Measurements from ENCODE around the gene SEC31B. TPM values are rescaled to one million over a fixed set of nuclear protein-coding genes. Genes with fewer than 3 reads are reported as not detected.

Gene SEC31B
- total RNA-seq, 5 donors from 2014 or later (not counting 1 experiment from before 2014, with no cell fraction given): 47.6 to 80.6 (median 50.2) TPM

GRCh38 chr10:100551196-100551595, 31.5 kb upstream of the SEC31B start:
- Histone ChIP-seq H3K36me3 (ENCODE audit: control insufficient read depth in 2 of 2, extremely low read depth in 1 of 2, insufficient read depth in 1 of 2, low read length in 1 of 2) (peaks cover 24 to 61% of the 10 kb centered on the region in 2 donors), H3K9me3 (no peaks in the 10 kb centered on the region), H3K27ac (ENCODE audit: low read length) (no peak overlapping the region), H3K4me1 (ENCODE audit: control insufficient read depth in 1 of 2, extremely low read depth in 1 of 2, insufficient read depth in 2 of 2, low read length in 2 of 2) (no peaks in the 10 kb centered on the region), H3K27me3 (replicated peaks in 1 of 2; ENCODE audit: control insufficient read depth in 2 of 2, extremely low read depth in 1 of 2, insufficient read depth in 2 of 2, low read length in 1 of 2) (no peaks in the 10 kb centered on the region), H3K4me3 (ENCODE audit: control insufficient read depth in 1 of 2, extremely low read depth in 1 of 2, low read length in 1 of 2) (no peak overlapping the region)
- DNase-seq (no peak), ATAC-seq (replicated peaks in 1 of 4) (no peak)
- no peak overlapping the region for H3K27ac Mint-ChIP-seq
- no peaks in the 10 kb centered on the region for H3K27me3 Mint-ChIP-seq
- POLR2A ChIA-PET: no interaction called here
- 93% methylated on average over 2 of the region's 4 CpGs for WGBS (ENCODE audit: insufficient coverage)
- no peaks in the 10 kb centered on the region for H3K9me3 Mint-ChIP-seq
- H3K4me3 Mint-ChIP-seq: no peak overlapping the region
- H3K36me3 Mint-ChIP-seq: peaks cover 49% of the 10 kb centered on the region
- peaks cover 0 to 5% (median 0%) of the 10 kb centered on the region in 3 donors for H3K4me1 Mint-ChIP-seq
- CTCF ChIA-PET: no interaction called here

- Mint-ChIP-seq H3K9me3 (no peaks in the 10 kb centered on the region), H3K27ac (no peak overlapping the region), H3K4me3 (no peak overlapping the region), H3K36me3 (peaks cover 65% of the 10 kb centered on the region), H3K27me3 (no peaks in the 10 kb centered on the region), H3K4me1 (peaks cover 3 to 6% (median 6%) of the 10 kb centered on the region in 3 donors)
- H3K4me3 ChIP-seq (ENCODE audit: control insufficient read depth in 1 of 2, extremely low read depth in 1 of 2, low read length in 1 of 2): no peak overlapping the region
- 86% methylated on average over 1 of the region's 5 CpGs for WGBS (ENCODE audit: insufficient coverage)
- H3K9me3 ChIP-seq: no peaks in the 10 kb centered on the region
- ChIA-PET CTCF (interaction anchor here in 1 of 2 donors (0.6 to 1.4 kb wide), 2 partner anchors 9 to 26 kb away, joined by 4 to 6 read pairs; partner anchors contain the start of gene HIF1AN), POLR2A (interaction anchor here (0.5 to 0.6 kb wide), 4 partner anchors 17 to 830 kb away, joined by 3 to 4 read pairs (median 3); no protein-coding TSS in a partner anchor)
- H3K27me3 ChIP-seq (replicated peaks in 1 of 2; ENCODE audit: control insufficient read depth in 2 of 2, extremely low read depth in 1 of 2, insufficient read depth in 2 of 2, low read length in 1 of 2): no peaks in the 10 kb centered on the region
- H3K4me1 ChIP-seq (ENCODE audit: control insufficient read depth in 1 of 2, extremely low read depth in 1 of 2, insufficient read depth in 2 of 2, low read length in 2 of 2): no peaks in the 10 kb centered on the region
- H3K36me3 ChIP-seq (ENCODE audit: control insufficient read depth in 2 of 2, extremely low read depth in 1 of 2, insufficient read depth in 1 of 2, low read length in 1 of 2): peaks cover 20 to 86% of the 10 kb centered on the region in 2 donors
- ATAC-seq (replicated peaks in 1 of 4): no peak
- H3K27ac ChIP-seq (ENCODE audit: low read length): no peak overlapping the region
- DNase-seq: no peak
Measured at GRCh38 chr10:100544950-100545349, 25.3 kb upstream of the SEC31B start.

- no peaks in the 10 kb centered on the region for H3K27me3 ChIP-seq (replicated peaks in 1 of 2; ENCODE audit: control insufficient read depth in 2 of 2, extremely low read depth in 1 of 2, insufficient read depth in 2 of 2, low read length in 1 of 2)
- H3K36me3 Mint-ChIP-seq: peaks cover 30% of the 10 kb centered on the region
- H3K9me3 Mint-ChIP-seq: no peaks in the 10 kb centered on the region
- H3K4me1 Mint-ChIP-seq: peaks cover 5 to 13% (median 7%) of the 10 kb centered on the region in 3 donors
- ATAC-seq (replicated peaks in 1 of 4): no peak
- H3K27ac Mint-ChIP-seq: no peak overlapping the region
- H3K4me1 ChIP-seq (ENCODE audit: control insufficient read depth in 1 of 2, extremely low read depth in 1 of 2, insufficient read depth in 2 of 2, low read length in 2 of 2): peaks cover 17 to 20% of the 10 kb centered on the region in 2 experiments
- no peak overlapping the region for H3K4me3 ChIP-seq (ENCODE audit: control insufficient read depth in 1 of 2, extremely low read depth in 1 of 2, low read length in 1 of 2)
- no peaks in the 10 kb centered on the region for H3K9me3 ChIP-seq
- POLR2A ChIA-PET: no interaction called here
- H3K36me3 ChIP-seq (ENCODE audit: control insufficient read depth in 2 of 2, extremely low read depth in 1 of 2, insufficient read depth in 1 of 2, low read length in 1 of 2): peaks cover 11 to 39% of the 10 kb centered on the region in 2 donors
- peak overlapping the region in 1 of 3 donors; percentile 44 for H3K4me3 Mint-ChIP-seq
- CTCF ChIA-PET: interaction anchor here in 1 of 2 donors (0.6 to 4.1 kb wide), 3 partner anchors 19 to 504 kb away, joined by 3 to 25 read pairs (median 7); no protein-coding TSS in a partner anchor
- H3K27ac ChIP-seq (ENCODE audit: low read length): no peak overlapping the region
- DNase-seq: no peak
- no peaks in the 10 kb centered on the region for H3K27me3 Mint-ChIP-seq
- WGBS (ENCODE audit: insufficient coverage): 93% methylated on average over 3 of the region's 4 CpGs
Measured at GRCh38 chr10:100537475-100537874, 17.8 kb upstream of the SEC31B start.

DNA sequence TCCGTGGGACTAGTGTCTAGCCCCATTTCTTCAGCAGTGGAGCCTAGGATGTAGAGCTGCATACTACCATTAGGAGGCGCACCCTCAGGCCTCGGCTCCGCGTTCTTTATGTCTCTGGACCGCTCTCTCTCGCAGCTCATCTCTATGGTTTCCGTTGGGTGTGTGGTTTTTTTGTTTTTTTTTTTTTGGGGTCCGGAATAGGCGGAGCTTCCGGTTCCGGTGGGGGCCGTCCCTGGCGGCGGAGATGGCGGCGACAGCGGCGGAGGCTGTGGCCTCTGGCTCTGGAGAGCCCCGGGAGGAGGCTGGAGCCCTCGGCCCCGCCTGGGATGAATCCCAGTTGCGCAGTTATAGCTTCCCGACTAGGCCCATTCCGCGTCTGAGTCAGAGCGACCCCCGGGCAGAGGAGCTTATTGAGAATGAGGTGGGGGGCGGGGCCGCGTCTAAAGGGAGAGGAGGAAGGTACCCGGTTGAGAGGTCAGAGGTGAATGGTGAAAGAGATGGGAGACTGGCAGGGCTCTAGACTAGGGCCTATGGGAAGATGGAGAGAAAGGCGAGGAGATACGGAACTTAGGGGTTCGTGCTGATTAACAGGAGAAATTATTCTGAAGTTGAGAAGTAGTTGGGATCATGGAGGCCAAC, 16.2 kb upstream of the SEC31B start, which contains the start of gene HIF1AN:
HIF1AN (plus strand) TSS at position 229 of the 639 bp plus-strand sequence; CDS start at position 245, 16 bp downstream.
- POLR2A ChIA-PET: interaction anchor here (0.6 to 1.3 kb wide), 14 partner anchors 8 to 1616 kb away, joined by 3 to 8 read pairs (median 4); partner anchors contain the start of gene NOLC1 (in 1 of the 2)
- peaks cover 21% of the 10 kb centered on the region for H3K36me3 Mint-ChIP-seq
- no peak within 1 kb of the TSS for H3K4me3 Mint-ChIP-seq
- no peaks in the 10 kb centered on the region for H3K27me3 Mint-ChIP-seq
- H3K4me3 ChIP-seq (ENCODE audit: control insufficient read depth in 1 of 2, extremely low read depth in 1 of 2, low read length in 1 of 2): peak within 1 kb of the TSS; percentile 81 to 86
- peak; percentile 92 to 100 (median 98) for ATAC-seq (replicated peaks in 1 of 4)
- under 1% methylated on average over 35 of the region's 35 CpGs for WGBS (ENCODE audit: insufficient coverage)
- DNase-seq: peak; percentile 67 to 96 (median 87)
- H3K36me3 ChIP-seq (ENCODE audit: control insufficient read depth in 2 of 2, extremely low read depth in 1 of 2, insufficient read depth in 1 of 2, low read length in 1 of 2): peaks cover 11 to 31% of the 10 kb centered on the region in 2 donors
- peak within 1 kb of the TSS; percentile 54 for H3K27ac ChIP-seq (ENCODE audit: low read length)
- peaks cover 17 to 20% of the 10 kb centered on the region in 2 experiments for H3K4me1 ChIP-seq (ENCODE audit: control insufficient read depth in 1 of 2, extremely low read depth in 1 of 2, insufficient read depth in 2 of 2, low read length in 2 of 2)
- CTCF ChIA-PET: interaction anchor here (0.6 to 4.1 kb wide), 20 partner anchors 8 to 1519 kb away, joined by 3 to 25 read pairs (median 4); partner anchors contain the start of genes PDZD7 (in 1 of the 2), SCD (in 1 of the 2) and SFXN3 (in 1 of the 2)
- H3K27ac Mint-ChIP-seq: peak within 1 kb of the TSS; percentile 28 to 48
- H3K27me3 ChIP-seq (replicated peaks in 1 of 2; ENCODE audit: control insufficient read depth in 2 of 2, extremely low read depth in 1 of 2, insufficient read depth in 2 of 2, low read length in 1 of 2): no peaks in the 10 kb centered on the region
- no peaks in the 10 kb centered on the region for H3K9me3 ChIP-seq
- H3K9me3 Mint-ChIP-seq: no peaks in the 10 kb centered on the region
- H3K4me1 Mint-ChIP-seq: peaks cover 5 to 10% (median 9%) of the 10 kb centered on the region in 3 donors

- H3K36me3 Mint-ChIP-seq: peaks cover 17% of the 10 kb centered on the region
- DNase-seq (no peak), ATAC-seq (replicated peaks in 1 of 4) (peak in 2 of 4 experiments; percentile 5 to 8)
- Histone ChIP-seq H3K36me3 (ENCODE audit: control insufficient read depth in 2 of 2, extremely low read depth in 1 of 2, insufficient read depth in 1 of 2, low read length in 1 of 2) (peaks cover 11 to 26% of the 10 kb centered on the region in 2 donors), H3K4me3 (ENCODE audit: control insufficient read depth in 1 of 2, extremely low read depth in 1 of 2, low read length in 1 of 2) (peak overlapping the region in 1 of 2 donors; percentile 81), H3K27me3 (replicated peaks in 1 of 2; ENCODE audit: control insufficient read depth in 2 of 2, extremely low read depth in 1 of 2, insufficient read depth in 2 of 2, low read length in 1 of 2) (no peaks in the 10 kb centered on the region), H3K27ac (ENCODE audit: low read length) (peak overlapping the region; percentile 25), H3K9me3 (no peaks in the 10 kb centered on the region), H3K4me1 (ENCODE audit: control insufficient read depth in 1 of 2, extremely low read depth in 1 of 2, insufficient read depth in 2 of 2, low read length in 2 of 2) (peaks cover 17 to 20% of the 10 kb centered on the region in 2 experiments)
- H3K27me3 Mint-ChIP-seq: no peaks in the 10 kb centered on the region
- H3K4me1 Mint-ChIP-seq: peaks cover 6 to 9% (median 7%) of the 10 kb centered on the region in 3 donors
- no peak overlapping the region for H3K4me3 Mint-ChIP-seq
- POLR2A ChIA-PET: interaction anchor here (0.6 to 1.3 kb wide), 11 partner anchors 8 to 1617 kb away, joined by 3 to 8 read pairs (median 4); partner anchors contain the start of gene NOLC1 (in 1 of the 2)
- 67% methylated on average over 3 of the region's 4 CpGs for WGBS (ENCODE audit: insufficient coverage)
- no peaks in the 10 kb centered on the region for H3K9me3 Mint-ChIP-seq
- CTCF ChIA-PET: interaction anchor here (0.6 to 4.1 kb wide), 16 partner anchors 9 to 1519 kb away, joined by 3 to 25 read pairs (median 5); partner anchors contain the start of genes PDZD7 (in 1 of the 2) and SFXN3 (in 1 of the 2)
- H3K27ac Mint-ChIP-seq: no peak overlapping the region
Measured at GRCh38 chr10:100535338-100535714, 15.7 kb upstream of the SEC31B start.

DNA sequence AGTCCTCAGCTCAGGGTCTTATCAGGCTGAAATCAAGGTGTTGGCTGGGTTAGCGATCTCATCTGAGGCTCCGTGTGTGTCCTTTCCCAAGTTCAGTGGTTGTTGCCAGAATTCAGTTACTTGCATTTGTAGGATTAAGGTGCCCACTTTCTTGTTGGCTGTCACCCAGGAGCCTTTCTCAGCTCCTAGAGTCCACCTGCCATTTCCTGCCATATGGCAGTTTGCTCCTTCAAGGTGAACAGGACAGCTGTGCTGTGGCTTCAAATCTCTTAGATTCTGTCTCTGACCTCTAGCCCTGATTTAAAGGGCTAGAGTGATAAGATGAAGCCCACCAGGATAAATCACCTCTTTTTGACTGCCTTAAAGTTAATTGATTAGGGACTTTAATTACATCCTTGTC, 15.1 kb upstream of the SEC31B start:
- no peaks in the 10 kb centered on the region for H3K9me3 Mint-ChIP-seq
- H3K27ac ChIP-seq (ENCODE audit: low read length): no peak overlapping the region
- 67% methylated on average over 2 of the region's 2 CpGs for WGBS (ENCODE audit: insufficient coverage)
- no peak overlapping the region for H3K4me3 ChIP-seq (ENCODE audit: control insufficient read depth in 1 of 2, extremely low read depth in 1 of 2, low read length in 1 of 2)
- H3K36me3 ChIP-seq (ENCODE audit: control insufficient read depth in 2 of 2, extremely low read depth in 1 of 2, insufficient read depth in 1 of 2, low read length in 1 of 2): peaks cover 11 to 21% of the 10 kb centered on the region in 2 donors
- no peaks in the 10 kb centered on the region for H3K27me3 ChIP-seq (replicated peaks in 1 of 2; ENCODE audit: control insufficient read depth in 2 of 2, extremely low read depth in 1 of 2, insufficient read depth in 2 of 2, low read length in 1 of 2)
- H3K27ac Mint-ChIP-seq: no peak overlapping the region
- ATAC-seq (replicated peaks in 1 of 4) (no peak), DNase-seq (no peak)
- peaks cover 15% of the 10 kb centered on the region for H3K36me3 Mint-ChIP-seq
- ChIA-PET CTCF (interaction anchor here (0.6 to 4.1 kb wide), 7 partner anchors 8 to 183 kb away, joined by 3 to 25 read pairs (median 4); no protein-coding TSS in a partner anchor), POLR2A (interaction anchor here in 1 of 2 donors (1.1 kb wide), 1 partner anchor 18 kb away, joined by 3 read pairs; no protein-coding TSS in a partner anchor)
- H3K4me3 Mint-ChIP-seq: no peak overlapping the region
- H3K4me1 ChIP-seq (ENCODE audit: control insufficient read depth in 1 of 2, extremely low read depth in 1 of 2, insufficient read depth in 2 of 2, low read length in 2 of 2): peaks cover 23 to 25% of the 10 kb centered on the region in 2 experiments
- peaks cover 12 to 13% (median 12%) of the 10 kb centered on the region in 3 donors for H3K4me1 Mint-ChIP-seq
- no peaks in the 10 kb centered on the region for H3K9me3 ChIP-seq
- H3K27me3 Mint-ChIP-seq: no peaks in the 10 kb centered on the region
